Calu3 (cell line): ENCODE measurements around the gene ZBTB47. TPM values are rescaled to one million over a fixed set of nuclear protein-coding genes. Genes with fewer than 3 reads are reported as not detected.

ENCODE experiments used
- BruUV-seq: library from RNA; stranded (reverse); fragments of 400-500 nt; replicated peaks from 2 replicates; lab custom pipeline; 2021; lab: Mats Ljungman, UMichigan
- CTCF ChIA-PET: fragments of 300-600 bp; sonication (Branson Sonifier 250); formaldehyde crosslinking; loops from one replicate; lab custom pipeline; 2022; ENCODE audit warnings: antibody characterized with exemption; lab: Charles Lee
- DNase-seq: peaks from one replicate; pipeline ENCODE4 v3.0.0; 2022
- H3K27ac Mint-ChIP-seq: one replicate; pipeline ENCODE4 v1.8.0; 2022; ENCODE audit warnings: mixed read lengths; ENCODE audit not compliant: unreplicated experiment
- H3K27me3 Mint-ChIP-seq: one replicate; pipeline ENCODE4 v1.8.0; 2022; ENCODE audit warnings: mixed read lengths; ENCODE audit not compliant: unreplicated experiment
- H3K36me3 Mint-ChIP-seq: one replicate; pipeline ENCODE4 v1.8.0; 2022; ENCODE audit warnings: mild to moderate bottlenecking, moderate library complexity, mixed read lengths; ENCODE audit not compliant: insufficient read depth, unreplicated experiment
- H3K4me1 Mint-ChIP-seq: one replicate; pipeline ENCODE4 v1.8.0; 2022; ENCODE audit warnings: mild to moderate bottlenecking, low read depth, mixed read lengths; ENCODE audit not compliant: unreplicated experiment
- H3K4me3 Mint-ChIP-seq: one replicate; pipeline ENCODE4 v1.8.0; 2022; ENCODE audit warnings: mild to moderate bottlenecking, low read depth, moderate library complexity, mixed read lengths; ENCODE audit not compliant: unreplicated experiment
- H3K9me3 Mint-ChIP-seq: one replicate; pipeline ENCODE4 v1.8.0; 2022; ENCODE audit warnings: low read depth, mixed read lengths; ENCODE audit not compliant: unreplicated experiment
- CTCF ChIP-seq: fragments of 200-600 bp; IDR thresholded peaks from one replicate; pipeline ENCODE4 v1.8.0; 2022; ENCODE audit warnings: antibody characterized with exemption; ENCODE audit not compliant: unreplicated experiment
- intact Hi-C: fragments of 100-400 bp; cut with micrococcal nuclease; formaldehyde crosslinking; loops from one replicate; pipeline ENCODE4 v1.10.0; 2022; ENCODE audit not compliant: unreplicated experiment
- total RNA-seq: library from RNA; stranded (reverse); gene quantifications from 2 replicates; pipeline ENCODE4 v1.2.3, GENCODE V29; 2022

Gene ZBTB47
- total RNA-seq, 1 experiment from 2014 or later: 7.2 TPM

GRCh38 chr3:42711491-42712343 is 58.2 kb downstream of the ZBTB47 start:
- no peak overlapping the region for H3K4me3 Mint-ChIP-seq
- H3K9me3 Mint-ChIP-seq: no peaks in the 10 kb centered on the region
- TF ChIP-seq CTCF: no peak
- no peak for DNase-seq
- no peak overlapping the region for H3K27ac Mint-ChIP-seq
- intact Hi-C loops: no loop called here
- H3K36me3 Mint-ChIP-seq: no peaks in the 10 kb centered on the region
- CTCF ChIA-PET: interaction anchor here (0.6 kb wide), 1 partner anchor 12 kb away, joined by 5 read pairs; no protein-coding TSS in a partner anchor
- no TSS peak for BruUV-seq
- H3K27me3 Mint-ChIP-seq: peaks cover 59% of the 10 kb centered on the region
- no peaks in the 10 kb centered on the region for H3K4me1 Mint-ChIP-seq

- no peaks in the 10 kb centered on the region for H3K36me3 Mint-ChIP-seq
- H3K27ac Mint-ChIP-seq: no peak overlapping the region
- no peak for TF ChIP-seq CTCF
- no peak overlapping the region for H3K4me3 Mint-ChIP-seq
- no peaks in the 10 kb centered on the region for H3K4me1 Mint-ChIP-seq
- no peak for DNase-seq
- no TSS peak for BruUV-seq
- peaks cover 53% of the 10 kb centered on the region for H3K27me3 Mint-ChIP-seq
- intact Hi-C loops: no loop called here
- CTCF ChIA-PET: no interaction called here
- no peaks in the 10 kb centered on the region for H3K9me3 Mint-ChIP-seq
Measured at GRCh38 chr3:42712344-42712648, 58.8 kb downstream of the ZBTB47 start.

- H3K4me3 Mint-ChIP-seq: no peak overlapping the region
- intact Hi-C loops: no loop called here
- no TSS peak for BruUV-seq
- H3K27me3 Mint-ChIP-seq: peaks cover 48% of the 10 kb centered on the region
- H3K27ac Mint-ChIP-seq: no peak overlapping the region
- DNase-seq: no peak
- H3K36me3 Mint-ChIP-seq: no peaks in the 10 kb centered on the region
- H3K9me3 Mint-ChIP-seq: no peaks in the 10 kb centered on the region
- TF ChIP-seq CTCF: no peak
- no peaks in the 10 kb centered on the region for H3K4me1 Mint-ChIP-seq
- CTCF ChIA-PET: interaction anchor here (1.3 kb wide), 1 partner anchor 33 kb away, joined by 3 read pairs; no protein-coding TSS in a partner anchor
Measured at GRCh38 chr3:42712688-42713372, 59.3 kb downstream of the ZBTB47 start.

GRCh38 chr3:42713747-42714146 is 60.2 kb downstream of the ZBTB47 start:
- no TSS peak for BruUV-seq
- no peaks in the 10 kb centered on the region for H3K4me1 Mint-ChIP-seq
- H3K36me3 Mint-ChIP-seq: no peaks in the 10 kb centered on the region
- no peak overlapping the region for H3K27ac Mint-ChIP-seq
- DNase-seq: no peak
- H3K4me3 Mint-ChIP-seq: no peak overlapping the region
- H3K9me3 Mint-ChIP-seq: no peaks in the 10 kb centered on the region
- intact Hi-C loops: no loop called here
- peaks cover 41% of the 10 kb centered on the region for H3K27me3 Mint-ChIP-seq
- no peak for TF ChIP-seq CTCF
- CTCF ChIA-PET: interaction anchor here (1.3 kb wide), 1 partner anchor 32 kb away, joined by 3 read pairs; no protein-coding TSS in a partner anchor
